ENCODE measurements around the gene TRIL. TPM values are rescaled to one million over a fixed set of nuclear protein-coding genes. Genes with fewer than 3 reads are reported as not detected.
A peak's percentile ranks its signal among the peaks of the same experiment; 100 is the strongest.

The TRIL gene
- total RNA-seq, 1 experiment from 2014 or later, result 3.0 TPM

- TF ChIP-seq AR (CRISPR knock-in tag; IDR thresholded peaks at IDR 0.05) (no peak), IRF1 (CRISPR knock-in tag; IDR thresholded peaks at IDR 0.05) (no peak), RORB (CRISPR knock-in tag; IDR thresholded peaks at IDR 0.05) (no peak), ATF6 (CRISPR knock-in tag; IDR thresholded peaks at IDR 0.05) (no peak), TEAD4 (CRISPR knock-in tag; IDR thresholded peaks at IDR 0.05) (no peak; the same call in 1 of the 2 replicates), ZNF317 (CRISPR knock-in tag; IDR thresholded peaks at IDR 0.05; ENCODE audit: borderline replicate concordance, low read depth) (no peak), ZNF512 (CRISPR knock-in tag; IDR thresholded peaks at IDR 0.05; ENCODE audit: borderline replicate concordance) (no peak), CREB1 (CRISPR knock-in tag; IDR thresholded peaks at IDR 0.05) (no peak), SP1 (CRISPR knock-in tag; conservative IDR thresholded peaks at IDR 0.05) (peak; percentile 19; the same call in 1 of the 2 replicates), NR1H2 (CRISPR knock-in tag; IDR thresholded peaks at IDR 0.05) (0 out of 2 replicates have a peak, but pooled peaks have one; percentile 52), NFATC4 (CRISPR knock-in tag; IDR thresholded peaks at IDR 0.05) (no peak), USF1 (CRISPR knock-in tag; IDR thresholded peaks at IDR 0.05) (no peak), ZBTB21 (CRISPR knock-in tag; IDR thresholded peaks at IDR 0.05; ENCODE audit: borderline replicate concordance) (peak; percentile 53; the same call in 1 of the 2 replicates), ATF3 (CRISPR knock-in tag; conservative IDR thresholded peaks at IDR 0.05) (no peak), ZNF263 (CRISPR knock-in tag; IDR thresholded peaks at IDR 0.05; ENCODE audit: low read depth) (no peak; the same call in 1 of the 2 replicates), ZNF219 (CRISPR knock-in tag; IDR thresholded peaks at IDR 0.05; ENCODE audit: borderline replicate concordance) (no peak), ZNF232 (CRISPR knock-in tag; IDR thresholded peaks at IDR 0.05) (no peak), OVOL2 (CRISPR knock-in tag; IDR thresholded peaks at IDR 0.05; ENCODE audit: borderline replicate concordance) (no peak), ESRRA (CRISPR knock-in tag; IDR thresholded peaks at IDR 0.05; ENCODE audit: borderline replicate concordance) (no peak), ZNF423 (CRISPR knock-in tag; IDR thresholded peaks at IDR 0.05) (no peak), KAT7 (CRISPR knock-in tag; IDR thresholded peaks at IDR 0.05; ENCODE audit: borderline replicate concordance) (no peak), CDX4 (CRISPR knock-in tag; IDR thresholded peaks at IDR 0.05; ENCODE audit: borderline replicate concordance) (no peak), NR2C2 (CRISPR knock-in tag; IDR thresholded peaks at IDR 0.05) (no peak), ZNF138 (CRISPR knock-in tag; conservative IDR thresholded peaks at IDR 0.05) (no peak; the same call in 1 of the 2 replicates), E2F5 (CRISPR knock-in tag; IDR thresholded peaks at IDR 0.05) (no peak), CREM (CRISPR knock-in tag; IDR thresholded peaks at IDR 0.05) (no peak), ZNF416 (CRISPR knock-in tag; IDR thresholded peaks at IDR 0.05) (no peak), TCF7 (CRISPR knock-in tag; IDR thresholded peaks at IDR 0.05; ENCODE audit: low read depth) (no peak; the same call in 1 of the 2 replicates), RELA (CRISPR knock-in tag; IDR thresholded peaks at IDR 0.05; ENCODE audit: borderline replicate concordance) (no peak)
Measured at GRCh38 chr7:28957064-28957750, 923 bp downstream of the TRIL start (continued).
